Keratinocyte (primary cell): ENCODE data around the gene EPAS1.
A peak's percentile ranks its signal among the peaks of the same experiment; 100 is the strongest.

Experiments used
- CTCF ChIP-seq, 3 experiments: IDR thresholded peaks in 1 of 3; conservative IDR thresholded peaks in 1 of 3; optimal IDR thresholded peaks in 1 of 3; 2 replicates in 2 of 3; 3 replicates in 1 of 3; pipeline versions ENCODE3 to v1.5.1; 2011; ENCODE audit warnings: low read length in 3 of 3, mild to moderate bottlenecking in 3 of 3, moderate library complexity in 2 of 3, control low read depth in 1 of 3, inconsistent platforms in 1 of 3; ENCODE audit not compliant: insufficient read depth in 2 of 3; ENCODE audit errors: extremely low read depth in 1 of 3
- EZH2 ChIP-seq: IDR thresholded peaks from one replicate; pipeline ENCODE4 v1.6.1; 2012; ENCODE audit warnings: inconsistent platforms, mild to moderate bottlenecking, low read length, moderate library complexity

GRCh38 chr2:46334389-46335271 lies 37.4 kb downstream of the EPAS1 start:
- TF ChIP-seq EZH2 (no peak), CTCF (optimal IDR thresholded peaks at IDR 0.05 in 1 of 3, IDR thresholded peaks at IDR 0.05 in 1 of 3, conservative IDR thresholded peaks at IDR 0.05 in 1 of 3; ENCODE audit: extremely low read depth in 1 of 3, insufficient read depth in 2 of 3, low read length in 3 of 3) (peak in 1 of 3 experiments; percentile 6)
